Measurements from ENCODE around the gene GALM.
"Not testable (repeated sequence)": the region's sequence is repeated elsewhere in the genome, so short reads cannot be mapped to it uniquely, and the experiment has no call there.

GALM gene

DNA sequence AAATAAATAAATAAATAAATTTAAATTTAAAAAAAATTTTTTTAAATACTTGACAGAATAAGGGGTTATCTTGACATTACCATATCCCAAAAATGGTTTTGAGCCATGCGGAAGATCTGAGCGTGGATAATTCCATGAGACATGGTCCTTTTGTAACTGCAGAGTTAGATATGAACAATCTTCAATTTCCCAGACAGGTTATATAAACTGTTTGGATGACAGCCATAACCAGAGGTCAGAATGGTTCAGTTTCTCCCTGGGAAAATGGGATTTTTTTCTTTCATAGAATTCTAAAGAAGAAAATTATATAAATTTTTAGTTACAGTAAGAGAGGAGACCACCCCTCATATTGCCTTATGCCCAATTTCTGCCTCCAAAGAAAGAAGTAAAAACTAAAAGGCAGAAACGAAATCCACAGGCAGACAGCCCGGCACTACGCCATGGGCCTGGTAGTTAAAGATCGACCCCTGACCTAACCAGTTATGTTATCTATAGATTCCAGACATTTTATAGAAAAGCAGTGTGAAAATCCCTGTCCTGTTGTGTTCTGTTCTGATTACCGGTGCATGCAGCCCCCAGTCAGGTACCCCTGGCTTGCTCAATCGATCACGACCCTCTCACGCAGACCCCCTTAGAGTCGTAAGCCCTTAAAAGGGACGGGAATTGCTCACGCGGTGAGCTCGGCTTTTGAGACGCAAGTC, 3.0 kb downstream of the GALM start:
- in situ Hi-C loops (cut with HindIII; ENCODE audit: low pct_ligation_motif_present, low pct_unique_long_range_greater_than_20kb, low sequenced_read_pairs) = no loop called here
- DNase-seq = no peak

DNA sequence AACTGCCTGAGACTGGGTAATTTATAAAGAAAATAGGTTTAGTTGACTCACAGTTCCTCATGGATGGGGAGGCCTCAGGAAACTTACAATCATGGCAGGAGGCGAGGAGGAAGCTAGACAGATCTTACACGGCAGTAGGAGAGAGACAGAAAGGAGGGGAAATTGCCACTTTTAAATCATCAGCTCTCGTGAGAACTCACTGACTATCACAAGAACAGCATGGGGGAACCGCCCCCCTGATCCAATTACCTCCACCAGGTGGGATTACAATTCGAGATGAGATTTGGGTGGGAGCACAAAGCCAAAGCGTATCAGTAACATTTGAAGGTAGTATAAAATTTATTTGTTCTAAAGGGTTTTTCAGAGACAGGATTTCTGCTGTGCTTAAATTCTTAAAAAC, 5.4 kb downstream of the GALM start:
- DNase-seq = no peak
- in situ Hi-C loops (cut with HindIII; ENCODE audit: low pct_ligation_motif_present, low pct_unique_long_range_greater_than_20kb, low sequenced_read_pairs) = no loop called here

DNA sequence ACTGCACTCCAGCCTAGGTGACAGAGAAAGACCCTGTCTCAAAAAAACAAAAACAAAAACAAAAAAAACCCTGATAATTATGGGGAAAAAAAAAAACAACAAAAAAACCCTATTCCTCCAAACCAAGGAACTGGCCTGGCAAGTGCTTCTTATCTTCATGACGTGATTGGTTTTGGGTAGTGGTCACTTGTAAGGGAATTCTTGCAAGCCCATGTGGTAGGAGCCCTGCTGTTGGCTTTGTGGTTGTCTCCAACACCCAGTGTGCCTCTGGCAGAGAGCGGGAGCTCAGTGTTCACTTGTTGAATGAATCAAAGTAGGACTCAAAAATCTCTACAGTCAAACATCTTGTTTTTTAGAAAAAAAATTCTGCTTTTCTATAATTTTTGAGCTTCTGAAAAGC, 6.0 kb downstream of the GALM start:
- in situ Hi-C loops (cut with HindIII; ENCODE audit: low pct_ligation_motif_present, low pct_unique_long_range_greater_than_20kb, low sequenced_read_pairs) = no loop called here

DNA sequence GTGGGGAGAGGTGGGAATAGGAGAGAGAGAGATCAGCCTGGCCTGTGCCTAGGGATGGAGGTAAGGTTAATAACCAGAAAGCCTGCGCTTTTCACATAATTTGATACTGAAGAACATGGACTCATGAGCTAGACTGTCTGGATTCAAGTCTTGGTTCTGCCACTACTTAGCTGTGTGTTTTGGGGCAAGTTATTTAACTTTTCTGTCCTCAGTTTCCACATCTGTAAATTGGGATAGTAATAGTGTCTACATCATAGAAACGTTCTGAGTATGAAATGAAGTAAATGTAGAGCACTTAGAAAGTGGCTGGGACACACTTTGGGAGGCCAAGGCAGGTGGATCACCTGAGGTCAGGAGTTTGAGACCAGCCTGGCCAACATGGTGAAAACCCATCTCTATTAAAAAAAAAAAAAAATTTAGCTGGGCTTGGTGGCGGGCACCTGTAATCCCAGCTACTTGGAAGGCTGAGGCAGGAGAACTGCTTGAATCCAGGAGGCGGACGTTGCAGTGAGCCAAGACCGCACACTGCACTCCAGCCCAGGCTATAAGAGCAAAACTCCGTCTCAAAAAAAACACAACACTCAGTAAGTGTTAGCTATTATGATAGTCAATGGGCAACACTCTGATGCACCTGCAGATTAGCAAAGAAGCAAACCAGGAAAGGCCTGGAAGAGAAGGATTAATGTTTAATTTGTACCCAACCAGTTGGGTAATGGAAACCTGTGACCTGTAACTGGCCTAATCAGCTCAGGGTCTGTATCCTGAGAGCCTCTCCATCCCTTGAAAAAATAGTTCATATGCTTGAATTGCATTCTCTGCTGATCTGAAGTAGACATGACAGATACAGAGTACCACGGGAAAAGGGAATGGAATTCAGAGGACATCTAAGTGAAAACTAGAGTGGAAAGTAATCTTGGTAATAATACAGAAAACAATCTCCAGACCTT, 6.8 kb downstream of the GALM start:
- in situ Hi-C loops (cut with HindIII; ENCODE audit: low pct_ligation_motif_present, low pct_unique_long_range_greater_than_20kb, low sequenced_read_pairs) = no loop called here
- DNase-seq = no peak

More for the DNA sequence above, 6.0 kb downstream of the GALM start:
- DNase-seq = no peak

DNA sequence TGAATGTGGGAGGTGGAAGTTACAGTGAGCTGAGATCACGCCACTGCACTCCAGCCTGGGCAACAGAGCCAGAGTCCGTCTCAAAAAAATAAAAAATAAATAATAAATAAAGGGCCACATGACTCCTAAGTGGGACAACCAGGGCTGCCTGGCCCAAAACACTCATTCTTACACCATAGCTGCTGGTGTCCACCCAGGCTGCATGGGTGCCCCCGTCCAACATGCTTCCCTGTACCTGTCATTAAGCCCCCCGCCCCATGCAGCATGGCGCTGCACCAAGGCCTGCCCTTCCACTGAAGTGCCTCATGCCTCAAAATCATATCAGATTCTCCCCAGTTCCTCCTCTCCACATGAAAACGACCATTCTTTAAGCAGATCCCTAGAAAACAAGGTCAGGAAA, 10.8 kb downstream of the GALM start:
- no peak for DNase-seq
- in situ Hi-C loops (cut with HindIII; ENCODE audit: low pct_ligation_motif_present, low pct_unique_long_range_greater_than_20kb, low sequenced_read_pairs) = no loop called here

DNA sequence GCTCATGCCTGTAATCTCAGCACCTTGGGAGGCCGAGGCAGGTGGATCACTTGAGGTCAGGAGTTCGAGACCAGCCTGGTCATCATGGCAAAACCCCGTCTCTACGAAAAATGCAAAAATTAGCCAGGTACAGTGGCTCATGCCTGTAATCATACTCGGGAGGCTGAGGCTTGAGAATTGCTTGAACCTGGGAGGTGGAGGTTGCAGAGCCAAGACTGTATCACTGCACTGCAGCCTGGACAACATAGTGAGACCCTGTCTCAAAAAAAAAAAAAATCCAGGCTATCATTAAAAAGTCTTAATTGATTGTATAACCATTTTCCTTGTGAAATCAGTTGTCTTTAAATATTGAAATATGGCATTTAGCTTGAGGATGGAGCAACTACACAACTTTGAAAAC, 15.0 kb downstream of the GALM start:
- in situ Hi-C loops (cut with HindIII; ENCODE audit: low pct_ligation_motif_present, low pct_unique_long_range_greater_than_20kb, low sequenced_read_pairs); DNase-seq: not testable (repeated sequence)

DNA sequence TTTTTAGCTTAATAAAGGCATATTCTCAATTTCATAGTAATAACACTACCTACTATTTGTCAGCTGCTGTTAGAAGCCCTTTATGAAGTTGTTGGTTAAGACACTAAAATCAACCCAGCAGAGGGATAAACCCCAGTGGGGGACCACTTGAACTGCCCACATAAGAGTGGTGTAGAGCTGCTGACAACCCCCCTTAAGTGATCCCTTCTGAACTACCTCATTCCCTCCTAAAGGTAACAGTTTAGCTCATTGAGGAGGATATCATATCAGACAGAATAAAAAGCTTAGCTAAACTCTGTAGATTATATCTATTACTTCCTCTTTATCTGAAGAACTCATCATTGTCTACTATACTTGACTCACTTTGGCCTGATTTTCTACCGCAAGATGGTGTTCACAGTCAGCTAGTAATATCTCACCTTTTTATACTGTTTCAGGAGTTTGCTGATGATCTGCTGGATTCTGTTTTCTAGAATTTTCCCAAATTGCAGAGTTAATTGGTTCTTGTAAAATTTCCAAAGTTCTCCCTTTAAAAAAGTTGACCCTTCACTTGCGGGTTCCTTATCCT, 16.2 kb downstream of the GALM start:
- no peak for DNase-seq
- in situ Hi-C loops (cut with HindIII; ENCODE audit: low pct_ligation_motif_present, low pct_unique_long_range_greater_than_20kb, low sequenced_read_pairs) = no loop called here

DNA sequence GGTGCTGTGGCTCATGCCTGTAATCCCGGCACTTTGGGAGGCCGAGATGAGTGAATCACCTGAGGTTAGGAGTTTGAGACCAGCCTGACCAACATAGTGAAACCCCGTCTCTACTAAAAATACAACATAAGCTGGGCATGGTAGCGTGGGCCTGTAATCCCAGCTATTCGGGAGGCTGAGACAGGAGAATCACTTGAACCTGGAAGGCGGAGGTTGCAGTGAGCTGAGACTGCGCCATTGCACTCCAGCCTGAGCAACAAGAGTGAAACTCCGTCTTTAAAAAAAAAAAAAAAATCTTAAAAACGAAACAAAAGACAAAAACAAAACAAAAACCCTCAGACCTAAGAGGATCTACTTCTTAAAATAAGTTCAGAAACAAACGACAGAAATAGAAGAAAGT, 16.7 kb downstream of the GALM start:
- DNase-seq; in situ Hi-C loops (cut with HindIII; ENCODE audit: low pct_ligation_motif_present, low pct_unique_long_range_greater_than_20kb, low sequenced_read_pairs): not testable (repeated sequence)

DNA sequence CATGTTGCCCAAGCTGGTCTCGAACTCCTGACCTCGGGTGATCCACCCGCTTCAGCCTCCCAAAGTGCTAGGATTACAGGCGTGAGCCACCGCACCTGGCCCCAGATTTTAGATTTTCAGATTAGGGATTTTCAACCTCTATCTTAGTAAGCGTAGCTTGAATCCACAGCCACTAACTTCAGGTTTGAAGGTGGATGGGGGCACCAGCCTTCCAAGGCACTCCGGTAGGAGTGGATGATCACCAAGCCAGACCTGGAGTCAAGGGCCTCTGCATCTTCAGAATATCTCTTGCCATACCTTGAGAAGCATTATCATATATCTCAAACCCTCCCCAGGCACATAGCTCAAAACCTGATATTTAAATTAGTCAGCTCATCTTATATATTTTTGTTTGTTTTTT, 17.9 kb downstream of the GALM start:
- in situ Hi-C loops (cut with HindIII; ENCODE audit: low pct_ligation_motif_present, low pct_unique_long_range_greater_than_20kb, low sequenced_read_pairs) = no loop called here
- no peak for DNase-seq

DNA sequence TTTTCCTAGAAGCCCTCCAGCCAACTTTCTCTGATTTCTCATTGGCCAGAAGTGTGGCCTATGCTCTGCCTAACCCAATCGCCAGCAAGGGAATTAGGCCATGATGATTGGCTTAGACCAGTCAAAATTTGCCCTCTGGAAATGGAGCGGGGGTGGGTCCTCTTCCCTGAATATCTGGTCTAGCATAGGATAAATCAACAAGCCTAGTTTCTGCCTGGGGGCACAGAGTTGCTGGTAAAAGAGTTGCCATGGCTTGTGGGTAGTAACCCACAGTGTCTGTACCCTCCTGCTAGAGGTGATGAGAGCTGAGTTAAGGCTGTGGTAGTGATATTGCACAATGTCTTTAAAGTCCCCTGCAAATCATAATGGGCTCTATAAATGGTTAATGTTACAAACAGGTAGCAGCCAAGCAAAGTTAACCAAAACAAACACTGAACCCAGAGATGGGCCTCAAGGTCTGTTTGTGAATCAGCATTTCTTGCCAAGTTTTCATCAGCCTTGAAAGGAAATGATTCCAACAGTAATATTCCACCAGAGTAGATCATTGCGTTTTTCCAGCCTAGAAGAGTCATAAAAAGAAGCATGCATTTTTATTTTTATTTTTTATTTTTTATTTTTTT, 19.3 kb downstream of the GALM start:
- in situ Hi-C loops (cut with HindIII; ENCODE audit: low pct_ligation_motif_present, low pct_unique_long_range_greater_than_20kb, low sequenced_read_pairs) = no loop called here
- no peak for DNase-seq

DNA sequence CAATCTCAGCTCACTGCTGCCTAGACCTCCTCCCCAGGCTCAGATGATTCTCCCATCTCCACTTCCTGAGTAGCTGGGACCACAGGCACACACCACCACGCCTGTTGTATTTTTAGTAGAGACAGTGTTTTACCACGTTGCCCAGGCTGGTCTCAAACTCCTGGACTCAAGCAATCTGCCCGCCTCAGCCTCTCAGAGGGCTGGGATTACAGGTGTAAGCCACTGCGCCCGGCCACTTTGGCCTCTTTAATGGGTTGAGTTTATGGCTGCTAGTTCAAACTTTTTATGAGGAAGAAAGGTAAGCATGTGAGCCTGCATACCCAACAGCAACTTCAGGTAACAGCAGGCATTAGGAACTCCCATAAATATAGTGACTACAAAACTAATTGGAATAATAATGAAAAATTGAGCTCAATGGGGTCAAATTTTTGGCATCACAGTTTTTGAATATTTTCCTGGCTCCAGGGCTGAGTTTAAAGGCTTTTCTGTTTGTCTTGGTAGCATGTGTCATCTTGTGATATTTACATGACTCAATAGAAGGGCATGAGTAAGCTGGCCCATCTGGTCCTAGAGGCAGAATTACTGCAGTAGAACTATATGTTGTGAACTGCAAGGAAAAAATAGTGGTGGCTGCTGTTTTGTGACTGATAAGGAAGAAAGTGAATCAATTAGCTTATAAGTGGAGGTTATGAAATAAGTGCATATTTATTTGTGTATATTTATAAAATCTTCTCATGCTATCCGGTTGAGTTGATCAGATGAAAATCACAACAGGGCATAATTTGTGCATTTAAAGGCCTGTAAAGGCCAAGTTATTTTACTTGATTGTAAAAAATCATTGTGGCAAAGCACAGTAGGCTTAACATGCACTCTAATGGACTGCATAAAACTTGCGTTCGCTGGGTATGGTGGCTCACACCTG, 24.8 kb downstream of the GALM start:
- DNase-seq = peak; percentile 81
- in situ Hi-C loops (cut with HindIII; ENCODE audit: low pct_ligation_motif_present, low pct_unique_long_range_greater_than_20kb, low sequenced_read_pairs) = no loop called here

DNA sequence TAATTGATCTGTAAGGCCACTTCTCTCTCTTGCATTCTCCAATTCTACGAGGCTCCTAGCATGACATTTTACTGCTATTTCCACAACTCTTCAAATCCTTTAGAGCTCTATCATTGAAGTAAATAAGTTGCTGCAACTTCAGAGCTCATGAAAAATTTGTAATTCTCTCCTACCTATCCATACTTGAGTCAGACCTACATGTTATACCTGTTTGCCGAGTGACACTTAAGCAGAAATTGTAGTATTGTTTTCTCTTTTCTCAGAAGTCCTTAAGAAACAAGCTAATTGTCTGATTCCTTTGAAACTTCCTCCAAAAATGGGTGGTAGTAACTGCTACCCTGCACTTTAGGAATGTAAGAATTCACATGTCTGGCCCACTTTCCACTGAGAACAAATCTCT, 26.1 kb downstream of the GALM start:
- no peak for DNase-seq
- in situ Hi-C loops (cut with HindIII; ENCODE audit: low pct_ligation_motif_present, low pct_unique_long_range_greater_than_20kb, low sequenced_read_pairs) = no loop called here

DNA sequence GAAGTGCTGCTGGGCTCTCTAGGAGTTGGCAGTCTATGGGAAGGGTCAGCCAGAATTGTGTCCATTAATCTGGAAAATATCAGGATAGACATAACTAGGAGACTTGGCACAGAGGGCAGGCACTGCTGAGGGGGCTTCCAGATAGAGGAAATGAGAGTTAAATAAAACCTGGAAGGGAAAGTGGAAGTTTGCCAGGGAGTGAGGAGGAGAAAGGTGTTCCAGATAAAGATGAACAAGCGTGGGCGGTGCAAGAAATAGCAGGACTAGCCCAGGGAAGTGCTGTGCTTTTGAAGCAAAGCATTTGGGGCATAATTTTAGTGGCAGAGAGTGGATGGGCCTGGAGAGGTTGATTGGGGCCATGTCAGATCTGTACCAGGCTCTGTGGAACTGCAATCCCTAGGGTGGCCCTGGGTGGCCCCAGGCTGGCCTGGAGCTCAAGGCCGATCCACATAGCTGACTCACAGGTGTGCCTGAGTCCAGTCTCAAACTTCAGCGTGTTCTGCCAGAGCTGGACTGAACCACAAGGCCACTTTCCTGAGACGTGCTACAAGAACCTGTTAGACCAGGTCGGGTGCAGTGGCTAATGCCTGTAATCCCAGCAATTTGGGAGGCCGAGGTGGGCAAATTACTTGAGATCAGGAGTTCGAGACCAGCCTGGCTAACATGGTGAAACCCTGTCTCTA, 26.9 kb downstream of the GALM start:
- in situ Hi-C loops (cut with HindIII; ENCODE audit: low pct_ligation_motif_present, low pct_unique_long_range_greater_than_20kb, low sequenced_read_pairs) = no loop called here

DNA sequence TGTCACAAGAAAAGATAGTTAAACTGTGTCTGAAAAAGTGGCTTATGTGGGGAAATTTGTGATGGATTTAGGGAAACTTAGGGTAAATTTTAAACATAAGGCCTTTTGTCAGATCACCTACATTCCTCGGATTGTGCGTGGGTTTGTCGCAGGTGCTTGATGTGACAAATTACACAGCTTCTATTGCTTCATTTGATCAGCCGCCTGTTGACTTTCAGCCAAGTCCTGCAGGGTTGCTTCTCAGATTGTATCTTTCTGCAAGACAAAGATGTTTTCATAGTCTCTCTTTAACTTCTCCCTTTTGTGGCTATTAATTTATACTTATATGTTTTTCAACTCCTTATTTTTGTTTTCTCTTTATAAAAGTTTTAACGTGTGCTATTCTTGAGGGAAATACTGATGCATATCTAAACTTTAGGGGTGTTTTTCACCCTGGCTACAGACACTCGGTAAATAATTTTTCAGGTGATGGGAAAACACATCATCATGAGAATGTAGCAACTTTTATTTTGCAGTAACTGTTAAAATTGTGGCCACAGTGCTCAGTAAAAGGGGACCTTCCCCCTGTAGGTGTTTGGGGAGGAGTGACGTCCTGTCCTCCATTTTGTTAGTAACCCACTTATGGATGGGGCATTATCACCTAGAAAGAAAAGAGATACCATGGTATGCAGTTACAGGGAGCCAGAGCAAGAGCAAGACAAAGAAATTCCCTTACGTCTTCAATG, 31.4 kb downstream of the GALM start:
- no peak for DNase-seq

More for the DNA sequence above, 26.9 kb downstream of the GALM start:
- DNase-seq = no peak

DNA sequence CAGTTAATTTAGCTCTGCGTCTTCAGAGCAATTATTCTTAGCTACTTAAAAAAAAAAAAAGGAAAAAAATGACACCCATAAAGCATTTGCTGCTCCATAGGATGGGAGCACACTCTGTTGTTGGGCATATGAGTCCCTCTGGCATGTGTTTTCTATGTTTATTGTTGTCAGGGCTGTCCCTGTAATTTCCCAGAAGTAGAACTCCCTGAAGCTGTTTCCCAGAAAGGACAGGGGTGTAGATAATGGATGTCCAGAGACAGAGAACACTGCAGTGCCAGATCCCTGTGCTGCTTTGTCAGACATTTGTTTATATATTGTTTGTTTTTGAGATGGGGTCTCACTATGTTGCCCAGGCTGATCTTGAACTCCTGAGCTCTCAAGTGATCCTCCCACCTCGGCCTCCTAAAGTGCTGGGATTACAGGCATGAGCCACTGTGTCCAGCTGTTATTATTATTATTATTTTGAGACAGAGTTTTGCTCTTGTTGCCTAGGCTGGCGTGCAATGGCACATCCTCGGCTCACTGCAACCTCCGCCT, 32.6 kb downstream of the GALM start:
- in situ Hi-C loops (cut with HindIII; ENCODE audit: low pct_ligation_motif_present, low pct_unique_long_range_greater_than_20kb, low sequenced_read_pairs) = no loop called here
- DNase-seq = no peak

More for the DNA sequence above, 31.4 kb downstream of the GALM start:
- in situ Hi-C loops (cut with HindIII; ENCODE audit: low pct_ligation_motif_present, low pct_unique_long_range_greater_than_20kb, low sequenced_read_pairs) = no loop called here

DNA sequence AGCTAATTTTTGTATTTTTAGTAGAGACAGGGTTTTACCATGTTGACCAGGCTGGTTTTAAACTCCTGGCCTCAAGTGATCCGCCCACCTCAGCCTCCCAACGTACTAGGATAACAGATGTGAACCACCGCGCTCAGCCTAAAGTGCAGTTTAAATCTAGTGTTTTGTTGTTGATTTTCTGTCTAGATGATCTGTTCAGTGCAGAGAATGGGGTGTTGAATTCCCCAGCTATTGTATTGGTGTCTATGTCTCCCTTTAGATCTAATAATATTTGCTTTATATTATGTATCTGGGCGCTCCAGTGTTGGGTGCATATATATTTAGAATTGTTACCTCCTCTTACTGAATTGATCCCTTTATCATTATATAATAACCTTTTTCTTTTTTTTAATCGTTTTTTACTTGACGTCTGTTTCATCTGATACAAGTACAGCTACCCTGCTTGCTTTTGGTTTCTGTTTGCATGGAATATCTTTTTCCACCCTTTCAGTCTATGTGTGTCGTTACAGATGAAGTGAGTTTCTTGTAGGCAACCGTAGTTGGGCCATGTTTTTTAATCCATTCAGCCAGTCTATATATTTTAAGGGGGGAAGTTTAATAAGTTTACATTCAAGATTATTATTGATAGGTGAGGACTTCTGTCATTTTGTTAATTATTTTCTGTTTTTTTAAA, 34.3 kb downstream of the GALM start:
- in situ Hi-C loops (cut with HindIII; ENCODE audit: low pct_ligation_motif_present, low pct_unique_long_range_greater_than_20kb, low sequenced_read_pairs) = no loop called here
- no peak for DNase-seq

Measured in ACHN (cell line).